IMR-90 (cell line): ENCODE measurements around the gene IL18RAP. TPM values are rescaled to one million over a fixed set of nuclear protein-coding genes. Genes with fewer than 3 reads are reported as not detected.

Source experiments
- ATAC-seq: fragments of 200-7000 bp; cut with Tn5 transposase; 2 replicates; pipeline ENCODE4 v1.9.1; 2020; ENCODE audit warnings: low read depth, mild to moderate bottlenecking, moderate library complexity
- BruUV-seq: library from RNA; stranded (reverse); fragments of 400-500 nt; replicated peaks from 2 replicates; lab custom pipeline; 2021; lab: Mats Ljungman, UMichigan
- CTCF ChIA-PET: fragments of 300-600 bp; formaldehyde crosslinking; extraction: SDS; loops from one replicate; lab custom pipeline; 2021; ENCODE audit warnings: antibody characterized with exemption; lab: Yijun Ruan, JAX
- POLR2A ChIA-PET: fragments of 300-600 bp; sonication (Branson Sonifier 250); formaldehyde crosslinking; loops from one replicate; lab custom pipeline; 2022; ENCODE audit warnings: antibody characterized with exemption; ENCODE audit not compliant: unreplicated experiment; lab: Charles Lee
- DNase-seq: peaks from one replicate; pipeline ENCODE4 v3.0.0; 2013
- H2AFZ ChIP-seq: replicated peaks from 2 replicates; pipeline ENCODE3; 2013; ENCODE audit warnings: low read length, mild to moderate bottlenecking; ENCODE audit not compliant: poor library complexity
- H2AK5ac ChIP-seq: 2 replicates; pipeline ENCODE4 v1.6.1; 2013; ENCODE audit warnings: low read depth, low read length, inconsistent platforms
- H2AK9ac ChIP-seq: replicated peaks from 2 replicates; pipeline ENCODE3; 2013; ENCODE audit warnings: mild to moderate bottlenecking, low read depth, low read length, moderate library complexity; ENCODE audit not compliant: poor library complexity
- H2BK120ac ChIP-seq: 2 replicates; pipeline ENCODE4 v1.6.1; 2013; ENCODE audit warnings: low read depth, low read length, inconsistent platforms
- H2BK15ac ChIP-seq: 3 replicates; pipeline ENCODE4 v1.6.1; 2013; ENCODE audit warnings: low read depth, low read length, inconsistent platforms
- H2BK20ac ChIP-seq: 2 replicates; pipeline ENCODE4 v1.6.1; 2013; ENCODE audit warnings: low read depth, mild to moderate bottlenecking, inconsistent platforms, low read length, moderate library complexity
- H2BK5ac ChIP-seq: 2 replicates; pipeline ENCODE4 v1.6.1; 2013; ENCODE audit warnings: mild to moderate bottlenecking, low read depth, low read length, inconsistent platforms; ENCODE audit not compliant: poor library complexity, severe bottlenecking
- H3K14ac ChIP-seq: replicated peaks from 2 replicates; pipeline ENCODE4 v1.6.1; 2013; ENCODE audit warnings: low read depth, low read length, inconsistent platforms
- H3K18ac ChIP-seq: 2 replicates; pipeline ENCODE4 v1.6.1; 2013; ENCODE audit warnings: low read depth, low read length, control low read depth
- H3K23ac ChIP-seq: 2 replicates; pipeline ENCODE4 v1.6.1; 2013; ENCODE audit warnings: low read depth, low read length, inconsistent platforms
- H3K27ac ChIP-seq: 2 replicates; pipeline ENCODE4 v1.5.1; 2013; ENCODE audit warnings: mild to moderate bottlenecking, control low read depth, low read length; ENCODE audit not compliant: insufficient read depth
- H3K27me3 ChIP-seq: 2 replicates; pipeline ENCODE4 v1.6.1; 2013; ENCODE audit warnings: low read length; ENCODE audit not compliant: control insufficient read depth, insufficient read depth
- H3K36me3 ChIP-seq: 2 replicates; pipeline ENCODE4 v1.6.1; 2013; ENCODE audit warnings: low read length, mixed read lengths; ENCODE audit not compliant: control insufficient read depth, insufficient read depth
- H3K4ac ChIP-seq: 2 replicates; pipeline ENCODE4 v1.6.1; 2013; ENCODE audit warnings: low read depth, low read length, inconsistent platforms
- H3K4me1 ChIP-seq: 2 replicates; pipeline ENCODE4 v1.6.1; 2013; ENCODE audit warnings: low read length, mixed read lengths; ENCODE audit not compliant: control insufficient read depth, insufficient read depth
- H3K4me2 ChIP-seq: 2 replicates; pipeline ENCODE4 v1.6.1; 2013; ENCODE audit warnings: low read depth, mild to moderate bottlenecking, control low read depth, low read length, moderate library complexity
- H3K4me3 ChIP-seq: 2 replicates; pipeline ENCODE4 v1.5.1; 2013; ENCODE audit warnings: low read depth, mild to moderate bottlenecking, control low read depth, low read length, moderate library complexity; ENCODE audit not compliant: insufficient read depth
- H3K56ac ChIP-seq: 2 replicates; pipeline ENCODE4 v1.6.1; 2013; ENCODE audit warnings: low read length, inconsistent platforms; ENCODE audit not compliant: insufficient read depth; ENCODE audit errors: extremely low read depth
- H3K79me1 ChIP-seq, 2 experiments: 2 replicates each; pipeline ENCODE4 v1.6.1; 2013; ENCODE audit warnings: low read length in 2 of 2, inconsistent platforms in 1 of 2, low read depth in 1 of 2
- H3K9ac ChIP-seq: 2 replicates; pipeline ENCODE4 v1.6.1; 2013; ENCODE audit warnings: low read depth, low read length, control low read depth
- H3K9me1 ChIP-seq: 2 replicates; pipeline ENCODE4 v1.6.1; 2013; ENCODE audit warnings: low read length, inconsistent platforms; ENCODE audit not compliant: insufficient read depth
- H3K9me3 ChIP-seq: 2 replicates; pipeline ENCODE4 v1.6.1; 2013; ENCODE audit warnings: low read length; ENCODE audit not compliant: control insufficient read depth, insufficient read depth
- H4K20me1 ChIP-seq: 2 replicates; pipeline ENCODE4 v1.6.1; 2013; ENCODE audit warnings: low read length, inconsistent platforms; ENCODE audit not compliant: insufficient read depth
- H4K5ac ChIP-seq: 2 replicates; pipeline ENCODE4 v1.6.1; 2013; ENCODE audit warnings: mild to moderate bottlenecking, low read depth, low read length, control low read depth
- H4K8ac ChIP-seq, 2 experiments: 2 replicates each; pipeline ENCODE4 v1.6.1; 2013; ENCODE audit warnings: low read depth in 2 of 2, low read length in 2 of 2, control low read depth in 1 of 2, inconsistent platforms in 1 of 2
- H4K91ac ChIP-seq: 2 replicates; pipeline ENCODE4 v1.6.1; 2013; ENCODE audit warnings: low read depth, low read length, inconsistent platforms; ENCODE audit not compliant: insufficient read depth
- MAZ ChIP-seq: IDR thresholded peaks from 2 replicates; pipeline ENCODE4 v1.6.1; 2012; ENCODE audit warnings: low read depth, mild to moderate bottlenecking, low read length, improper control_type of control experiment, moderate library complexity, borderline replicate concordance
- RFX5 ChIP-seq: IDR thresholded peaks from 2 replicates; pipeline ENCODE4 v1.8.0; 2012; ENCODE audit warnings: low read depth, mild to moderate bottlenecking, low read length, moderate library complexity
- WGBS, 2 experiments: methylation state at CpG; one replicate each; pipeline versions ENCODE4 v1.1.5 to v1.1.7; 2013; ENCODE audit warnings: missing lambda C conversion rate in 2 of 2; ENCODE audit not compliant: insufficient read length in 1 of 2; ENCODE audit errors: extremely low coverage in 2 of 2; 5-methylcytosine and 5-hydroxymethylcytosine counted together
- dilution Hi-C: fragments of 300-500 bp; cut with HindIII; formaldehyde crosslinking; loops from one replicate; pipeline ENCODE4 v1.14.3; 2018; ENCODE audit warnings: low sequenced_read_pairs; ENCODE audit not compliant: unreplicated experiment
- in situ Hi-C: fragments of 300-500 bp; cut with MboI; formaldehyde crosslinking; loops from 3 replicates; pipeline ENCODE4 v1.14.3; 2019; ENCODE audit warnings: low sequenced_read_pairs, inconsistent platforms, mixed read lengths
- intact Hi-C: fragments of 100-400 bp; cut with micrococcal nuclease; formaldehyde crosslinking; loops from 2 replicates; pipeline ENCODE4 v1.10.0; 2022
- polyA plus RNA-seq, 3 experiments: library from polyadenylated mRNA; depleted of rRNA; stranded (reverse); fragments of >200 nt; gene quantifications; 2 replicates each; pipeline ENCODE4 v1.2.3, GENCODE V29; 2012; ENCODE audit warnings: low replicate concordance in 1 of 3
- total RNA-seq: library from RNA; depleted of rRNA; stranded (reverse); fragments of >200 nt; gene quantifications from 2 replicates; pipeline ENCODE4 v1.2.3, GENCODE V29; 2012

Gene IL18RAP
- total and polyA plus RNA-seq, 2 of the 4 experiments (the other 2 are of a cell fraction), result not detected

GRCh38 chr2:102401865-102402264, 21.1 kb upstream of the IL18RAP start:
- H3K4me2 ChIP-seq, result no peak overlapping the region
- H3K4me3 ChIP-seq, result no peak overlapping the region
- ChIA-PET POLR2A (no interaction called here), CTCF (no interaction called here)
- BruUV-seq, result no TSS peak
- TF ChIP-seq MAZ (no peak), RFX5 (no peak)
- no peak overlapping the region for H4K91ac ChIP-seq
- in situ Hi-C loops, result no loop called here
- no peaks in the 10 kb centered on the region for H3K4me1 ChIP-seq
- H2BK15ac ChIP-seq, result no peak overlapping the region
- DNase-seq (no peak), ATAC-seq (no peak)
- H3K18ac ChIP-seq, result no peak overlapping the region
- H3K9ac ChIP-seq, result no peak overlapping the region
- no peaks in the 10 kb centered on the region for H4K20me1 ChIP-seq
- no peaks in the 10 kb centered on the region for H3K79me1 ChIP-seq
- no peak overlapping the region for H4K5ac ChIP-seq
- no peak overlapping the region for H3K27ac ChIP-seq
- WGBS, 2 experiments, result no CpG with 5 or more reads among the region's 2 CpGs
- H3K4ac ChIP-seq, result no peak overlapping the region
- dilution Hi-C loops, result no loop called here
- no peak overlapping the region for H3K23ac ChIP-seq
- intact Hi-C loops, result no loop called here
- H2BK5ac ChIP-seq, result no peak overlapping the region
- no peaks in the 10 kb centered on the region; the same call in 1 of the 2 replicates for H3K27me3 ChIP-seq
- no peak overlapping the region for H2AK5ac ChIP-seq
- no peak overlapping the region for H3K56ac ChIP-seq
- no peak overlapping the region for H2BK20ac ChIP-seq
- no peak overlapping the region for H2BK120ac ChIP-seq
- H4K8ac ChIP-seq, result no peak overlapping the region
- H3K14ac ChIP-seq, result no peak overlapping the region
- H3K9me1 ChIP-seq, result no peaks in the 10 kb centered on the region
- no peaks in the 10 kb centered on the region for H3K9me3 ChIP-seq
- H3K36me3 ChIP-seq, result no peaks in the 10 kb centered on the region
- no peak overlapping the region for H2AFZ ChIP-seq
- no peak overlapping the region for H2AK9ac ChIP-seq
